NCI-H2081 treated with DMSO at 0.1 percent for 48 hours (cell line): ENCODE results near the gene PLD1.
"Not testable (repeated sequence)": the region's sequence is repeated elsewhere in the genome, so short reads cannot be mapped to it uniquely, and the experiment has no call there.

Source experiments
- DNase-seq: peaks from one replicate; lab custom pipeline; 2025; lab: John Stamatoyannopoulos, UW

The PLD1 gene

DNA sequence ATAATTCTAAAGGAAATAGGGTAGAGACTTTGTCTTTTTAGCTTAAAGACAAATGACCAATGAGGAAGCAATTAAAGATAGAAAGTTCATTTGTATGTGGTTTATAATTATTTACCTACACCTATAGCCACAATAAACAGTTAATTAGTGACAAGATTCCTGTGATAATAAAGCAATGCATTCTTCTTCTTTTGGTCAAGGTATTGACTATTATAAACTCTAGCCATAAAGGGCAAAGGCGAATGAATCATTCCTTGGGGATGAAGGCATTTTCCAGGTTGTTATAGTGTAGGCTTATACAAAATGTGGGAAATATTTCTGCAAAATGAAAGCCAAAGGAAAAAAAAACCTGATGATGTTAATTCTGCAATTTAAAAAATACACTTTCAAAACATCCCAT, 115.4 kb downstream of the PLD1 start:
- no peak for DNase-seq

GRCh38 chr3:171692551-171692950, 117.7 kb downstream of the PLD1 start:
- DNase-seq = not testable (repeated sequence)

DNA sequence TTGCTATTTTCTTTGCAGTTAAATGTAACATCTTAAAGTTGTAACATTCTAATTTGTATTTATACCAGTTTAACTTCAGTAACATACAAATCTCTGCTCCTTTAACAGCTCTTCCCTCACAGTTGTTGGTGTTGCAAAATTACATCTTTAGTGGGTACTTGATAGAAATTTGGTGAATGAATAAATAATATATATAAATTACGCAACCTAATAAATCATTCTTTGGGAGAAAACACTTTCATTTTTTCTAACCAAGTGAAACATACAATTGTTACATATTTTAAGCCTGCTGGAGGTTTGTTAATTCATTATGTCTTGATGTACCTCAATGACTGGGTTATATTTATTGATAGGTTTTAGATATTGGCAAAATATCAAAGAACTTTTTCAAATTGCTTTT, 118.8 kb downstream of the PLD1 start:
- no peak for DNase-seq

GRCh38 chr3:171690281-171690680, 120.0 kb downstream of the PLD1 start:
- no peak for DNase-seq

GRCh38 chr3:171688593-171688992, 121.7 kb downstream of the PLD1 start:
- no peak for DNase-seq

DNA sequence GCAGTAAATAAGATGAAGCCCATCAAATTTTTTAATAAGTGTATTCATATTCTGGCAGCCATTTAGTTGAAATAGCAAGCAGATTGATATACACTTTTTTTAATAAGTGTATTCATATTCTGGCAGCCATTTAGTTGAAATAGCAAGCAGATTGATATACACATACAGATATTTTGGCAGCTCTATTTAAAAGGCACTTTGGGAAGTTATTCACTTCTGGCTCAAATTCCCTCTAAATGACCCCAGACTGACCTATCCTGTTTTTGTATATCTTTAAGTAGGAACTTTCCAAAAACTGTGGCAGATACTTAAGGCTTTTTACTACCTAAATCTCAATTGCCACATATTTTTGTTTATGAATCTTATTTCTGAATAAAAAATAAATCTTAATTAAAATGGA, 122.3 kb downstream of the PLD1 start:
- DNase-seq = no peak

GRCh38 chr3:171687581-171687980, 122.7 kb downstream of the PLD1 start:
- no peak for DNase-seq

DNA sequence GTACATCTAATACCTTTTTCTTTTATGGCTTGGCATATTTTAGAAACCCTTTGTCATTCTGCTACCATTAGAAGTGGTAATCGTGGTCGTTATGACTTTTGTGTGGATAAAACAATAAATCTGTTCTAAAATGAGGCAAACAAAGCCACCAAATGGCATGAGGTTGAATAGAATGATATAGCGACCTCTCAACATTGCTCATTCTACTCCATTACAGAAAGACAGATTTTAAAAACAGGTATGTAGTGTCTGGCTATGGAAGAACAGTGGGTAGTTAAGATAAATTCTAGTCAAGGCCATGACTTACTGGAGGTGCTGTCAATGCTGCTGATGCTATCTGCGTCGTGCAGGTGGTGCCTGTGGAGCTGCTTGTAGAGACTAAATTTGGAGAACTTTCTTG, 123.2 kb downstream of the PLD1 start:
- DNase-seq = no peak

DNA sequence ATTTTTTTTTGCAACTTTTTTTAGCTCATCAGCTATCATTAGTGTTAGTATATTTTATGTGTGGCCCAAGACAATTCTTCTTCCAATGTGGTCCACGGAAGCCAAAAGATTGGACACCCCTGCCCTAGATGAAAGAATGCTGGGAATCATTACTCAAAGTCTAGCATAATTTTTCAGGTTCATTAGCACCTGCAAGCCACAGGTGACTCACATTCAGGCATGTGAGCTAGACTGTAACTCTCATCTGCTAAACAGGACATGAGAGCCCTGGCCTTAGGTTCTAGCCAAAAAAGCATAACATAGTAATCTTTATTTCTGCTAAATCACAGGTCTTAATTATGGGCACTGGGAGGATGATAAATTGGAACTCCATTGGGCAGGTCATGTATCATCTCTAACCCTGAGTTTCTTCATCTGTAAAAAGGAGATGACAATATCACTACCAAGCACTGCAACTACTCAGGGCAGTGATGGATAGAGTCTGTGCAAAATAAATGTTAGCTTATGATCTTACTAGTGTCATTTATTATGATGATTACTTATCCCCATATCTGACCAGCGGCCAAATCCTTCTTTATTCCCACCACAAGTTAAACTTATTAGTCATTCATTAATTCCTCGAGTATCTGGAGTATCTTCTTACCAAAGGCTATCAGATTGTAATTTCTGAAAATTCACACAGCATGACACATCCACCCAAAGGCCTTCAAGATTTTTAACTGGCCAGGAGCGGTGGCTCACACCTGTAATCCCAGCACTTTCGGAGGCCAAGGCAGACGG, 125.0 kb downstream of the PLD1 start:
- DNase-seq = no peak

DNA sequence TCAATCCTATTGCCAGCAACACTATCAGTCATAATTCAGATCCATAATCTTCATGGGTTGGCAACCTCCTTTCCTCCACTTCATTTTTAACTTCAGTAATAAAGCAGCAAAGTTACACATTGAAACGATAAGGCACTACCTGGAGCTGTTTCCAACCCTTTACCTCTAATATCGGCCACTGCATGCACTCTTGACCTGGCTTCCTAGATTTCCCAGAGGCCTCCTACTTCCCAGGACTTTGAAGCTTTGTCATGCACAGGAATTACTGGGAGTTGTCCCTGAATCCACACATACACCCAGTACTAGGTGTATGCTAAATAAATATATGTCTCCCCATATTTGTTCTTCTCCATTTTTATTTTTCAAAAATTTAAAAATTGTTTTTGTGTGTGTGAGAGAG, 126.1 kb downstream of the PLD1 start:
- no peak for DNase-seq

GRCh38 chr3:171682743-171683142, 127.5 kb downstream of the PLD1 start:
- DNase-seq = no peak

- no peak for DNase-seq
Measured at GRCh38 chr3:171680726-171681411, 129.4 kb downstream of the PLD1 start.

GRCh38 chr3:171678971-171679492, 131.3 kb downstream of the PLD1 start:
- peak; percentile 34 for DNase-seq

DNA sequence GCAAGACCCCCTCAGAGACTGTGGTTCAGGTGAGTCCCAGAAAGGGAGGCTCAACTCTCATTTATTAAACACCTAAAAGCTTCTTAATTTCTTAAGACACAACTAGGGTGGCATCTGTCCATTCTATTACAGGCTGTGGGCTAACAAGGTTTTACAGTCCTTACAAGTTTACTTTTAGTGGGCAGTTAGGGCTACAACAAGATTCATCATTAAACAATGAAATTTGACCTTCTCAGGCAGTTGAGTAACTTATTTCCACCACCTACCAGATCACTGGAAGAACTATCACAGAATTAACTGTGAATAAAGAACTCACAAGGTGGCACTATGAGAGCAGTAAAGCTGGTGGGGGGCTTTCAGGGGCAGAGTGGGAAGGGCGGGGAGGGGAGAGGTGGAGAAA, 132.6 kb downstream of the PLD1 start:
- DNase-seq = no peak

GRCh38 chr3:171676601-171677175, 133.6 kb downstream of the PLD1 start:
- DNase-seq = no peak

GRCh38 chr3:171673951-171674350, 136.3 kb downstream of the PLD1 start:
- DNase-seq = no peak

DNA sequence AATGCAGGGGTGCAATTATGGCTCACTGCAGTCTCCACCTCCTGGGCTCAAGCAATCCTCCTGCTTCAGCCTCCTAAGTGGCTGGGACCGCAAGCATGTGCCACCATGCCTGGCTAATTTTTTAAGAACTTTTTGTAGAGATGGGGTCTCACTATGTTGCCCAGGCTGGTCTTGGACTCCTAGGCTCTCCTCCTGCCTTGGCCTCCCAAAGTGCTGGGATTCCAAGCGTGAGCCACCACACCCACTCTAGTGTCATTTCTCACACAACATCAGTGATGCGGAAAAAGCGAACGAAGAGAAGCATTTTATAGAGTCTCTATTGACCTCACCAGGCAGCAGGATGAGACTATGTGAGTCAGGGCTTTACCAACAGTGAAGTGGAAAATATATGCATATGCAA, 137.7 kb downstream of the PLD1 start:
- DNase-seq = no peak

DNA sequence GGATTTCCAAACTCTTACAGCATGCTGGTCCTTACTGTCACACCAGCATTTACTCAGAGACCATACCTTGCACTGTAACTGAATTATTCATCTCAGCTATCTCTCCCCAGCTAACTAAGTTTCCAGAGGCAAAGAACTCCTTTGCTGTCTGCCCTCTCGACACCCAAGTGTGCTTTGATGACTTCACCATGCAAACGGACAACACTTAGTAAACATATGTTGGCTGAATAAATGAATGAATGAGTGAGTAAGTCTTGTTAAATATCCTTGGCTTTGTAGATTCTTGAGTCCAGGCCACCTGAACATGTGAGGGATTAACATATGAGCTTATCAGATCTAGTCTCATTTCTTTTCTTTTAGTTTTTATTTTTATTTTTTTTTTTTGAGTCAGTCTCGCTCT, 138.2 kb downstream of the PLD1 start:
- no peak for DNase-seq

DNA sequence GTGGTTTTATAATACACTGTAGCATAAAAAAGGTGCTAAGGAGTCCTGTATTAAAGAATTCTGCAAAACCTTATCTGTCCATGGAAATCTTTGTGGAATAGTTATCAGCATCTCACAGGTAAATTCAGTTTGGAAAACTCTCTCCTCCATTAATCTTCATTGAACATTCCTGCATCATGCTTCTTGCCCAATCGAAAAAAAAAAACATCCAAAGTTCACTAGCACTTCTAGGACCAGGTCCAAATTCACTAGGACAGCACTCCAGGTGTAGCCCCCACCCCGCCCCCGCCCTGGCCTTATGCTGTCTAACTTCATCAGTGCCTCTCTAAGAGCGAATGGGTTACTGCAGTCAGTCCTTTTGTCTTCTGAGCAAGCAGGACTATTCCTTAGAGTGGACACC, 138.6 kb downstream of the PLD1 start:
- no peak for DNase-seq

GRCh38 chr3:171666516-171666915, 143.8 kb downstream of the PLD1 start:
- no peak for DNase-seq

DNA sequence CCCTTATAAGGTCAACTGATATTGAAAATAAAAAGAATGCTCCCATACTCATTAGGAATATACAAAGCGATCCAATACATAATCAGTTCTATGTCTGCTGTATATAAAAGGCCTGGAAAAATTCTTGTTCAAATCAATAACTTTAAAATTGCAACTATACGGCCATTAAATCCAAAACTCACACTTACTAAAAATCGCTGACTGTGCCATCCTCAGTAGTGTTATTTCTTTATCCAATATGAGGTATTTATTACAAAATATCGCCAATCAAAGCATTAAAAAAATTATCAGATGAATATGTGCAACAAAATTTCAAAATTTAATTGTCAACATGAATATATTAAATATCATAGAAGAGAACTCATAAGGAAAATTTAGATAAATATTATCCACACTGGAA, 146.5 kb downstream of the PLD1 start:
- DNase-seq = no peak

DNA sequence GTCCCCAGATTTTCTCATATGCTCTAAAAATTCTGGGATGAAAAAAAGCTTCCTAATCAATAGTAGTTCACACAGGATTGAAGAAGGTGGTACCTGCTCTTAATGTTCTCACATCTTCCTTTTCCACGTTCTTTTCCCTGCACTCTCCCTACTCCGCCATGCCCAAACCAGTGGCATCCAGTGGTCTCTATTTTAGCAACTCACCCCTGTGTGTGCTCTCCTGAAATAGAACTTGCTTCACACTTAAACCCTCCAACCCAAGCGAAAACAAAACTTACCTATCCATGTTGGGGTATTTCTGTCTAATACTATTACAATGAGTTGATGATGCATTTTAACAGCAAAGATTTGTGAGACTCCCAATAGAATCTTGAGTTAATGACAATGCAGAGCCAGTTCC, 148.8 kb downstream of the PLD1 start:
- DNase-seq = no peak

GRCh38 chr3:171660188-171660587, 150.1 kb downstream of the PLD1 start:
- no peak for DNase-seq
